HUES64 (cell line): ENCODE measurements around the gene PLPPR4.

ENCODE experiments used
- H3K27ac ChIP-seq: 2 replicates; pipeline ENCODE4 v1.7.0; 2013; ENCODE audit warnings: low read depth, low read length, inconsistent platforms
- H3K27me3 ChIP-seq: 2 replicates; pipeline ENCODE4 v1.6.1; 2013; ENCODE audit warnings: mild to moderate bottlenecking, low read length; ENCODE audit not compliant: insufficient read depth
- H3K36me3 ChIP-seq: 2 replicates; pipeline ENCODE4 v1.6.1; 2013; ENCODE audit warnings: mild to moderate bottlenecking, low read length; ENCODE audit not compliant: insufficient read depth
- H3K4me1 ChIP-seq: 2 replicates; pipeline ENCODE4 v1.6.1; 2013; ENCODE audit warnings: mild to moderate bottlenecking, low read length, moderate library complexity; ENCODE audit not compliant: insufficient read depth
- H3K4me3 ChIP-seq: 2 replicates; pipeline ENCODE4 v1.5.1; 2013; ENCODE audit warnings: mild to moderate bottlenecking, low read length, moderate library complexity
- H3K9ac ChIP-seq: 2 replicates; pipeline ENCODE4 v1.6.1; 2013; ENCODE audit warnings: mild to moderate bottlenecking, low read depth, low read length
- H3K9me3 ChIP-seq: 2 replicates; pipeline ENCODE4 v1.6.1; 2013; ENCODE audit warnings: low read depth, low read length; ENCODE audit not compliant: insufficient read depth
- WGBS: fragments of 150-250, 120-280 bp; methylation state at CpG from one replicate; pipeline ENCODE4 v1.1.7; 2013; ENCODE audit warnings: missing lambda C conversion rate; 5-methylcytosine and 5-hydroxymethylcytosine counted together

The PLPPR4 gene

GRCh38 chr1:99347041-99347684 is 82.9 kb downstream of the PLPPR4 start:
- H3K9me3 ChIP-seq = no peaks in the 10 kb centered on the region
- H3K9ac ChIP-seq = no peak overlapping the region
- H3K36me3 ChIP-seq = no peaks in the 10 kb centered on the region
- no peak overlapping the region for H3K27ac ChIP-seq
- WGBS = 82% methylated on average over 1 of the region's 2 CpGs
- no peaks in the 10 kb centered on the region for H3K4me1 ChIP-seq
- no peak overlapping the region for H3K4me3 ChIP-seq
- no peaks in the 10 kb centered on the region for H3K27me3 ChIP-seq

- 91% methylated on average over 3 of the region's 5 CpGs for WGBS
- H3K9me3 ChIP-seq = no peaks in the 10 kb centered on the region
- H3K4me1 ChIP-seq = no peaks in the 10 kb centered on the region
- no peak overlapping the region for H3K27ac ChIP-seq
- H3K4me3 ChIP-seq = no peak overlapping the region
- H3K9ac ChIP-seq = no peak overlapping the region
- H3K27me3 ChIP-seq = no peaks in the 10 kb centered on the region
- H3K36me3 ChIP-seq = no peaks in the 10 kb centered on the region
These were observed 84.3 kb downstream of the PLPPR4 start for GRCh38 chr1:99348397-99349132.

- H3K9ac ChIP-seq = no peak overlapping the region
- no peak overlapping the region for H3K27ac ChIP-seq
- no peaks in the 10 kb centered on the region for H3K27me3 ChIP-seq
- no peaks in the 10 kb centered on the region for H3K4me1 ChIP-seq
- WGBS = no CpG with 5 or more reads among the region's 2 CpGs
- H3K9me3 ChIP-seq = no peaks in the 10 kb centered on the region
- no peak overlapping the region for H3K4me3 ChIP-seq
- H3K36me3 ChIP-seq = no peaks in the 10 kb centered on the region
These were observed 88.5 kb downstream of the PLPPR4 start for GRCh38 chr1:99352821-99353220.

GRCh38 chr1:99358770-99359169 is 94.5 kb downstream of the PLPPR4 start:
- no peaks in the 10 kb centered on the region for H3K27me3 ChIP-seq
- H3K9me3 ChIP-seq = no peaks in the 10 kb centered on the region
- H3K9ac ChIP-seq = no peak overlapping the region
- H3K4me3 ChIP-seq = no peak overlapping the region
- H3K36me3 ChIP-seq = no peaks in the 10 kb centered on the region
- H3K27ac ChIP-seq = no peak overlapping the region
- H3K4me1 ChIP-seq = no peaks in the 10 kb centered on the region
